Activated CD8-positive, alpha-beta T cell treated with anti-CD3 and anti-CD28 coated beads for 36 hours (primary cell): ENCODE measurements around the gene SPRED3. TPM values are rescaled to one million over a fixed set of nuclear protein-coding genes. Genes with fewer than 3 reads are reported as not detected.

Source experiments
- ATAC-seq: fragments of 200-7000 bp; cut with Tn5 transposase; one replicate; pipeline ENCODE4 v1.10.0; 2021; ENCODE audit warnings: mild to moderate bottlenecking, moderate library complexity
- CTCF ChIA-PET: fragments of 350-600 bp; sonication (Branson Sonifier 250); formaldehyde crosslinking; loops from one replicate; lab custom pipeline; 2021; ENCODE audit warnings: antibody characterized with exemption; lab: Charles Lee
- POLR2A ChIA-PET: fragments of 350-600 bp; sonication (Branson Sonifier 250); formaldehyde crosslinking; loops from one replicate; lab custom pipeline; 2021; ENCODE audit warnings: antibody characterized with exemption; lab: Charles Lee
- DNase-seq: peaks from one replicate; pipeline ENCODE4 v3.0.0-alpha.2; 2020
- H3K27ac Mint-ChIP-seq: one replicate; pipeline ENCODE4 v1.8.0; 2021; ENCODE audit warnings: mild to moderate bottlenecking, mixed read lengths
- H3K27me3 Mint-ChIP-seq: one replicate; pipeline ENCODE4 v1.8.0; 2021; ENCODE audit warnings: mixed read lengths
- H3K36me3 Mint-ChIP-seq: one replicate; pipeline ENCODE4 v1.8.0; 2021; ENCODE audit warnings: low read depth, mixed read lengths
- H3K4me1 Mint-ChIP-seq: one replicate; pipeline ENCODE4 v1.8.0; 2021; ENCODE audit warnings: low read depth, mixed read lengths
- H3K4me3 Mint-ChIP-seq: one replicate; pipeline ENCODE4 v1.8.0; 2021; ENCODE audit warnings: mild to moderate bottlenecking, moderate library complexity, mixed read lengths
- H3K9me3 Mint-ChIP-seq: one replicate; pipeline ENCODE4 v1.8.0; 2021; ENCODE audit warnings: mixed read lengths
- CTCF ChIP-seq: fragments of 200-600 bp; IDR thresholded peaks from one replicate; pipeline ENCODE4 v1.8.0; 2022; ENCODE audit warnings: antibody characterized with exemption, mild to moderate bottlenecking
- intact Hi-C: fragments of 100-400 bp; cut with micrococcal nuclease; formaldehyde crosslinking; loops from one replicate; pipeline ENCODE4 v1.10.0; 2022
- total RNA-seq, 2 experiments: library from RNA; stranded (reverse); gene quantifications; one replicate each; pipeline ENCODE4 v1.2.3, GENCODE V29; 2021

The SPRED3 gene
- total RNA-seq, 2 experiments from 2014 or later: 0.69 to 1.5 TPM

DNA sequence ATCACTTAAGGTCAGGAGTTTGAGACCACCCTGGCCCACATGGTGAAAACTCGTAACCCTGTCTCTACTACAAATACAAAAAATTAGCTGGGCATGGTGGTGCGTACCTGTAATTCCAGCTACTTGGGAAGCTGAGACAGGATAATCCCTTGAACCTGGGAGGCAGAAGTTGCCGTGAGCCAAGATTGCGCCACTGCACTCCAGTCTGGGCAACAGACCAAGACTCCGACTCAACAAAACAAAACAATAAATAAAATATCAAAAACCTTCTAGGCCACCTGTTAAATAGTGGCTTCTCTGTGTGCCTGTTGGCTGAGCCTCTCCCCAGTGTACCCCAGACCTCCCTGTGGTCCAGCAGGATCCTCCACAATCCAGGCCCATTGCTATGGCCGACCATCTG lies 17.4 kb upstream of the SPRED3 start:
- Mint-ChIP-seq H3K4me3 (no peak overlapping the region), H3K27ac (no peak overlapping the region), H3K4me1 (peaks cover 15% of the 10 kb centered on the region), H3K9me3 (no peaks in the 10 kb centered on the region), H3K36me3 (peaks cover 11% of the 10 kb centered on the region), H3K27me3 (peaks cover 4% of the 10 kb centered on the region)
- ChIA-PET POLR2A (no interaction called here), CTCF (no interaction called here)
- ATAC-seq: no peak
- DNase-seq: no peak
- intact Hi-C loops: loop anchor here (5.0 kb wide), 1 partner anchor 34 kb away; the partner anchor contains the start of gene CATSPERG
- no peak for TF ChIP-seq CTCF

DNA sequence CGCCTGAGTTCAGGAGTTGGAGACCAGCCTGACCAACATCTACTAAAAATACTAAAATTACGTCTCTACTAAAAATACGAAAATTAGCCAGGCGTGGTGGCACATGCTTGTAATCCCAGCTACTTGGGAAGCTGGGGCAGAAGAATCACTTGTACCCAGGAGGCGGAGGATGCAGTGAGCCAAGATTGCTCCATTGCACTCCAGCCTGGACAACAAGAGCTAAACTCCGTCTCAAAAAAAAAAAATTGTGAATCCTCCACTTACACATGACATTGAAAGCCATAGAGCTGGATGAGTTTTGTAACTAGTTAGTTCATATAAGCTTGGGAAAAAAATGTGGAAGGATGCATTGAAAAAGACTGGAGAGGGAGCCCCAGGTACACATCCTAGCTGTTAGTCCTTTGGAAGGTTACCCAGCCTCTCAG lies 14.6 kb upstream of the SPRED3 start:
- POLR2A ChIA-PET: interaction anchor here (0.9 to 3.4 kb wide), 6 partner anchors 12 to 139 kb away, joined by 3 to 40 read pairs (median 8); partner anchors contain the start of genes CATSPERG, GGN and SPRED3
- peak overlapping the region; percentile 100 for H3K4me3 Mint-ChIP-seq
- peaks cover 23% of the 10 kb centered on the region for H3K4me1 Mint-ChIP-seq
- H3K27me3 Mint-ChIP-seq: peaks cover 1% of the 10 kb centered on the region
- DNase-seq (no peak), ATAC-seq (no peak)
- peaks cover 21% of the 10 kb centered on the region for H3K36me3 Mint-ChIP-seq
- H3K27ac Mint-ChIP-seq: peak overlapping the region; percentile 99
- CTCF ChIA-PET: interaction anchor here (0.7 to 3.7 kb wide), 15 partner anchors 12 to 556 kb away, joined by 3 to 30 read pairs (median 5); partner anchors contain the start of genes CATSPERG, FAM98C, MRPS12 and SARS2
- no peak for TF ChIP-seq CTCF
- intact Hi-C loops: loop anchor here (5.0 kb wide), 1 partner anchor 37 kb away; the partner anchor contains the start of gene CATSPERG
- no peaks in the 10 kb centered on the region for H3K9me3 Mint-ChIP-seq

GRCh38 chr19:38374332-38375097 lies 14.0 kb upstream of the SPRED3 start, which contains the start of gene PSMD8:
PSMD8 (plus strand) TSS chr19:38374571; CDS start chr19:38374602, 31 bp downstream.
- CTCF ChIA-PET: interaction anchor here (0.7 to 3.7 kb wide), 16 partner anchors 12 to 556 kb away, joined by 3 to 30 read pairs (median 5); partner anchors contain the start of genes CATSPERG, FAM98C, GGN and MRPS12
- peak within 1 kb of the TSS; percentile 99 for H3K27ac Mint-ChIP-seq
- POLR2A ChIA-PET: interaction anchor here (0.6 to 3.4 kb wide), 9 partner anchors 8 to 470 kb away, joined by 3 to 40 read pairs (median 3); partner anchors contain the start of genes CATSPERG, GGN and SPRED3
- peaks cover 27% of the 10 kb centered on the region for H3K36me3 Mint-ChIP-seq
- H3K4me3 Mint-ChIP-seq: peak within 1 kb of the TSS; percentile 100
- H3K4me1 Mint-ChIP-seq: peaks cover 23% of the 10 kb centered on the region
- intact Hi-C loops: loop anchor here (5.0 kb wide), 1 partner anchor 37 kb away; the partner anchor contains the start of gene CATSPERG
- peak; percentile 100 for DNase-seq
- no peak for TF ChIP-seq CTCF
- no peaks in the 10 kb centered on the region for H3K9me3 Mint-ChIP-seq
- peaks cover 1% of the 10 kb centered on the region for H3K27me3 Mint-ChIP-seq
- peak; percentile 99 for ATAC-seq

DNA sequence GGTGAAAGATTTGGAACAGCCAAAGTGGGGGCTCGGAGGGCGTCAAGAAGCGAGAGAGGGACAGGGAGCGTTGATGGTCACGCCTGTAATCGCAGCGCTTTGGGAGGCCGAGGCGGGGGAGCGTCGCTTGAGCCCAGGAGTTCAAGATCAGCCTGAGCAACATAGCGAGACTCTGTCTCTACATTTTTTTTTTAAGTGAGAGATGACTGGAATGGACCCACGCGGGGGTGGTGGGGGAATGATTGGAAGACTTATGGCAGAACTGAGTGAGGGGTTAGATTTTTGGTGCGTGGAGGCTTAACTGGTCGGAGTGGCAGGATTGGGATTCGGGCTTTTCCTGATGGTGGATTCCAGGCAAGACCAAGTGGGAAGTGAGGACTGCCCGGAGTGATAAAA lies 13.4 kb upstream of the SPRED3 start:
- ChIA-PET CTCF (interaction anchor here (1.2 to 3.7 kb wide), 6 partner anchors 13 to 141 kb away, joined by 3 to 30 read pairs (median 8); partner anchors contain the start of genes FAM98C and GGN), POLR2A (interaction anchor here (0.7 to 3.4 kb wide), 6 partner anchors 8 to 140 kb away, joined by 3 to 40 read pairs (median 8); partner anchors contain the start of genes CATSPERG, GGN and SPRED3)
- peak; percentile 0 for ATAC-seq
- no peak for DNase-seq
- intact Hi-C loops: no loop called here
- TF ChIP-seq CTCF: no peak
- H3K9me3 Mint-ChIP-seq: no peaks in the 10 kb centered on the region
- H3K4me1 Mint-ChIP-seq: peaks cover 23% of the 10 kb centered on the region
- H3K4me3 Mint-ChIP-seq: peak overlapping the region; percentile 100
- H3K27ac Mint-ChIP-seq: peak overlapping the region; percentile 99
- H3K36me3 Mint-ChIP-seq: peaks cover 32% of the 10 kb centered on the region
- peaks cover 1% of the 10 kb centered on the region for H3K27me3 Mint-ChIP-seq
